Psoas muscle (tissue), 8 donors: Measurements from ENCODE around the gene RIPOR3. TPM values are rescaled to one million over a fixed set of nuclear protein-coding genes. Genes with fewer than 3 reads are reported as not detected.
A peak's percentile ranks its signal among the peaks of the same experiment; 100 is the strongest.

ENCODE experiments used
- ATAC-seq, 4 donors: fragments of 200-7000 bp; cut with Tn5 transposase; one replicate each; pipeline ENCODE4 v1.9.1; 2020; ENCODE audit warnings: moderate library complexity in 3 of 4, mild to moderate bottlenecking in 2 of 4
- DNase-seq, 2 donors: peaks; one replicate each; pipeline ENCODE4 v3.0.0-alpha.2; 2020
- H3K27ac ChIP-seq: fragments of 200-600 bp; one replicate; pipeline ENCODE4 v1.8.0; 2022
- H3K27me3 ChIP-seq, 3 donors: fragments of 200-600 bp in 1 of 3; one replicate each; pipeline versions ENCODE4 v1.6.1 to v1.8.0; 2013 to 2022; ENCODE audit warnings: low read length in 2 of 3, mild to moderate bottlenecking in 2 of 3, moderate library complexity in 1 of 3; ENCODE audit not compliant: insufficient read depth in 3 of 3
- H3K36me3 ChIP-seq, 2 donors: fragments of 200-600 bp in 1 of 2; one replicate each; pipeline versions ENCODE4 v1.6.1 to v1.8.0; 2013 to 2022; ENCODE audit warnings: low read depth in 1 of 2, mild to moderate bottlenecking in 1 of 2, moderate library complexity in 1 of 2; ENCODE audit not compliant: insufficient read depth in 1 of 2
- H3K4me1 ChIP-seq: fragments of 200-600 bp; one replicate; pipeline ENCODE4 v1.8.0; 2022
- H3K4me3 ChIP-seq: fragments of 200-600 bp; one replicate; pipeline ENCODE4 v1.8.0; 2022; ENCODE audit warnings: mild to moderate bottlenecking
- H3K9me3 ChIP-seq: fragments of 200-600 bp; one replicate; pipeline ENCODE4 v1.8.0; 2022
- CTCF ChIP-seq: fragments of 200-600 bp; IDR thresholded peaks from one replicate; pipeline ENCODE4 v1.8.0; 2022; ENCODE audit warnings: antibody characterized with exemption
- WGBS, 3 donors: extraction: QIAGEN DNeasy Blood & Tissue Kit; methylation state at CpG; one replicate each; pipeline versions ENCODE4 v1.1.6 to v1.1.7; 2013; 5-methylcytosine and 5-hydroxymethylcytosine counted together
- intact Hi-C, 2 donors: fragments of 100-400 bp; cut with DNase I; formaldehyde crosslinking; loops; one replicate each; pipeline versions ENCODE4 v1.11.0 to v1.14.2; 2022
- polyA plus RNA-seq, 3 donors: library from polyadenylated mRNA; stranded (reverse); fragments of 200-250 nt; gene quantifications; one replicate each; pipeline ENCODE4 v1.2.3, GENCODE V29; 2013
- total RNA-seq, 4 donors: library from RNA; stranded (reverse); fragmentation: NEBNext Ultra II Directional in 2 of 4; extraction: Animal tissue kit (Norgen Biotek cat#: 25700) in 2 of 4; gene quantifications; one replicate each; pipeline versions ENCODE4 v1.2.1 to v1.2.4, GENCODE V29; 2021 to 2023
- donor health status: healthy with polysubstance abuse.
- donor health status: DM: no; HTN: no; CAD: no; lungs with moderate emphysema.
- donor health status: Bipolar disorder and iron deficiency.
- donor health status: healthy.
- donor health status: DM: yes; HTN: yes; CAD: no.
- donor health status: DM: no; HTN: no; CAD: no.
- donor health status: DM: no; HTN: no; CAD: no.
- donor health status: DM: yes; HTN: yes; CAD: no.

The RIPOR3 gene
- total and polyA plus RNA-seq, 7 donors: 3.1 to 5.7 (median 5.2) TPM

DNA sequence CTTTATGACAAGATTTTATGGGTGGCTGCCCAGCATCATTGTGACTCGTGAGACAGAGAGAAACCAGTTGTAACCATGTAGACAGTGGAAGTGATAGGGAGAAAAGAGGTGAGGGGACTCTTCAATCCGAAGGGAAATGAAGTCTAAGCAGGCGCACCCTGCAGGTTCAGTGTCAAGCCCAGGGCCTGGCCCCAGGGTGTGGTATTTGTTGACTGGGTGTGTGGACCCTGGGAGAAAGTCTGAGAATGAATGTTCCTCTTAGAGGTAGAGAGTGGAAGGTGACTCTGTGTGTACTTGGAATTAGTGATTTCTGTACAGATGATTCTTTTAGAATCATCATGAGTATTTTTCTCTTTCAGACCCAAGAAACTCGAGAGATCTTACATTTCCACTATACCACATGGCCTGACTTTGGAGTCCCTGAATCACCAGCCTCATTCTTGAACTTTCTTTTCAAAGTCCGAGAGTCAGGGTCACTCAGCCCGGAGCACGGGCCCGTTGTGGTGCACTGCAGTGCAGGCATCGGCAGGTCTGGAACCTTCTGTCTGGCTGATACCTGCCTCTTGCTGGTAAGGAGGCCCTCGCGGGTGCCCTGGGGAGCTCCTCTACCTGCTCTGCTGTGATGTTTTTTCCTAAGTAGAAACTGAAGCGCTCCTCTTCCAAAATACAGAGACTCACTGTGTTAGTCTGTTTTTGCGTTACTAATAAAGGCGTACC, 113.1 kb downstream of the RIPOR3 start:
- no peak for DNase-seq

GRCh38 chr20:50577175-50578018, 113.9 kb downstream of the RIPOR3 start:
- peak overlapping the region; percentile 17 for H3K4me3 ChIP-seq
- no peak for TF ChIP-seq CTCF
- no peaks in the 10 kb centered on the region for H3K27me3 ChIP-seq
- WGBS, 3 donors: 50 to 61% (median 51%) methylated on average over 17 of the region's 17 CpGs
- intact Hi-C loops: loop anchor here in 1 of 2 donors (5.0 kb wide), 2 partner anchors 95 to 115 kb away; no protein-coding TSS in a partner anchor
- H3K36me3 ChIP-seq: peaks cover 3 to 65% of the 10 kb centered on the region in 2 donors
- ATAC-seq: peak; percentile 71 to 81 (median 76)
- no peaks in the 10 kb centered on the region for H3K9me3 ChIP-seq
- peak; percentile 84 to 94 for DNase-seq
- peaks cover 48% of the 10 kb centered on the region for H3K4me1 ChIP-seq
- H3K27ac ChIP-seq: peak overlapping the region; percentile 92

More for the DNA sequence above, 113.1 kb downstream of the RIPOR3 start:
- H3K4me1 ChIP-seq: peaks cover 40% of the 10 kb centered on the region
- no peaks in the 10 kb centered on the region for H3K9me3 ChIP-seq
- no peak for ATAC-seq
- no peaks in the 10 kb centered on the region for H3K27me3 ChIP-seq
- H3K36me3 ChIP-seq: peaks cover 3 to 73% of the 10 kb centered on the region in 2 donors
- WGBS, 3 donors: 85 to 91% (median 90%) methylated on average over 14 of the region's 14 CpGs
- TF ChIP-seq CTCF: no peak
- H3K4me3 ChIP-seq: no peak overlapping the region
- intact Hi-C loops: loop anchor here in 1 of 2 donors (5.0 kb wide), 2 partner anchors 96 to 116 kb away; no protein-coding TSS in a partner anchor
- peak overlapping the region; percentile 92 for H3K27ac ChIP-seq

DNA sequence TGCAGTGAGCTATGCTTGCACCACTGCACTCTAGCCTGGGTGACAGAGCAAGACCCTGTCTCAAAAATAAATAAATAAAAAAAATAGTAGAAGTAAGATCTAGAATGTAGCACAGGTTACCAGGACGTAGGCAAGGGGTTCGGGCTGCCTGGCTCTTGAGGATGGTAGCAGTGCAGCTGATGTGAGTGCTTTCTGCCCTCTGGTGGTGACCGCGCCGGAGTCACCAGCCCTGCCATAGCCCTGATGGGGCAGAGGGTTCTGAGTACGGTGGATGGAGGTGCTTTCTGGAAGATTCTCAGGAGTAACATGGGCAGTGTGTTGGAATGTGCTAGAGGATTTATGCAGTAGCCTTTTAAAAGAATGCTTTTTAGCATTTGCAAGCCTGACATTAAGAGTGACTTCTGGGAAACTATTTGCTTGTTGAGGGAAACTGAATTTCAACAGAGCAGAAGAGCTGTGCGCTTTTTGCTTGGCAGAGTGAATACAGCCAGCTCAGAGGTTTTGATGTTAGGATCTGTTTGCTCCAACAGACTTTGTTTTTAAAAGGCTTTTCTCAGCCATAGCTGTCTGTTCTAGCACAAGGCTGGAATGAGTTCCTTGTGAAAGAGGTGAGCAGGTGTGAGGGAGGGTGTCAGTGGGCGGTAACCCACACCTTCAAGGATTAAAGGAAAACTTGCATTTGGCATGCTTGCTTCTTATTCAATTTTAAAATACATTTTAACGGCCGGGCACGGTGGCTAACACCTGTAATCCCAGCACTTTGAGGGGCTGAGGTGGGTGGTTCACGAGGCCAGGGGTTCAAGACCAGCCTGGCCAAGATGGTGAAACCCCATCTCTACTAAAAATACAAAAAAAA, 115.2 kb downstream of the RIPOR3 start:
- peak overlapping the region; percentile 92 for H3K27ac ChIP-seq
- DNase-seq (peak; percentile 70 to 83), ATAC-seq (peak; percentile 43 to 60 (median 46))
- H3K36me3 ChIP-seq: peaks cover 3 to 52% of the 10 kb centered on the region in 2 donors
- intact Hi-C loops: loop anchor here in 1 of 2 donors (2.0 to 5.0 kb wide), 3 partner anchors 65 to 114 kb away; partner anchors contain the start of gene PTPN1
- H3K4me3 ChIP-seq: no peak overlapping the region
- peak; percentile 75 for TF ChIP-seq CTCF
- H3K4me1 ChIP-seq: peaks cover 58% of the 10 kb centered on the region
- no peaks in the 10 kb centered on the region for H3K9me3 ChIP-seq
- H3K27me3 ChIP-seq: no peaks in the 10 kb centered on the region
- WGBS, 3 donors: 42 to 55% (median 46%) methylated on average over 12 of the region's 12 CpGs

GRCh38 chr20:50574586-50574985, 116.8 kb downstream of the RIPOR3 start:
- intact Hi-C loops: loop anchor here in 1 of 2 donors (2.0 kb wide), 1 partner anchor 64 kb away; the partner anchor contains the start of gene PTPN1
- Histone ChIP-seq H3K4me1 (peaks cover 72% of the 10 kb centered on the region), H3K9me3 (no peaks in the 10 kb centered on the region), H3K4me3 (no peak overlapping the region), H3K27me3 (no peaks in the 10 kb centered on the region), H3K27ac (peak overlapping the region; percentile 85), H3K36me3 (peaks cover 3 to 36% of the 10 kb centered on the region in 2 donors)
- TF ChIP-seq CTCF: no peak
- ATAC-seq (no peak), DNase-seq (no peak)
- WGBS, 3 donors: 90 to 94% (median 94%) methylated on average over 5 of the region's 5 CpGs
